IMR-90 (cell line): ENCODE measurements around the gene GPC5. TPM values are rescaled to one million over a fixed set of nuclear protein-coding genes. Genes with fewer than 3 reads are reported as not detected.

Experiments used
- ATAC-seq: fragments of 200-7000 bp; cut with Tn5 transposase; 2 replicates; pipeline ENCODE4 v1.9.1; 2020; ENCODE audit warnings: low read depth, mild to moderate bottlenecking, moderate library complexity
- BruUV-seq: library from RNA; stranded (reverse); fragments of 400-500 nt; replicated peaks from 2 replicates; lab custom pipeline; 2021; lab: Mats Ljungman, UMichigan
- CTCF ChIA-PET: fragments of 300-600 bp; formaldehyde crosslinking; extraction: SDS; loops from one replicate; lab custom pipeline; 2021; ENCODE audit warnings: antibody characterized with exemption; lab: Yijun Ruan, JAX
- POLR2A ChIA-PET: fragments of 300-600 bp; sonication (Branson Sonifier 250); formaldehyde crosslinking; loops from one replicate; lab custom pipeline; 2022; ENCODE audit warnings: antibody characterized with exemption; ENCODE audit not compliant: unreplicated experiment; lab: Charles Lee
- DNase-seq: peaks from one replicate; pipeline ENCODE4 v3.0.0; 2013
- H2AFZ ChIP-seq: replicated peaks from 2 replicates; pipeline ENCODE3; 2013; ENCODE audit warnings: low read length, mild to moderate bottlenecking; ENCODE audit not compliant: poor library complexity
- H2AK5ac ChIP-seq: 2 replicates; pipeline ENCODE4 v1.6.1; 2013; ENCODE audit warnings: low read depth, low read length, inconsistent platforms
- H2AK9ac ChIP-seq: replicated peaks from 2 replicates; pipeline ENCODE3; 2013; ENCODE audit warnings: mild to moderate bottlenecking, low read depth, low read length, moderate library complexity; ENCODE audit not compliant: poor library complexity
- H2BK120ac ChIP-seq: 2 replicates; pipeline ENCODE4 v1.6.1; 2013; ENCODE audit warnings: low read depth, low read length, inconsistent platforms
- H2BK15ac ChIP-seq: 3 replicates; pipeline ENCODE4 v1.6.1; 2013; ENCODE audit warnings: low read depth, low read length, inconsistent platforms
- H2BK20ac ChIP-seq: 2 replicates; pipeline ENCODE4 v1.6.1; 2013; ENCODE audit warnings: low read depth, mild to moderate bottlenecking, inconsistent platforms, low read length, moderate library complexity
- H2BK5ac ChIP-seq: 2 replicates; pipeline ENCODE4 v1.6.1; 2013; ENCODE audit warnings: mild to moderate bottlenecking, low read depth, low read length, inconsistent platforms; ENCODE audit not compliant: poor library complexity, severe bottlenecking
- H3K14ac ChIP-seq: replicated peaks from 2 replicates; pipeline ENCODE4 v1.6.1; 2013; ENCODE audit warnings: low read depth, low read length, inconsistent platforms
- H3K18ac ChIP-seq: 2 replicates; pipeline ENCODE4 v1.6.1; 2013; ENCODE audit warnings: low read depth, low read length, control low read depth
- H3K23ac ChIP-seq: 2 replicates; pipeline ENCODE4 v1.6.1; 2013; ENCODE audit warnings: low read depth, low read length, inconsistent platforms
- H3K27ac ChIP-seq: 2 replicates; pipeline ENCODE4 v1.5.1; 2013; ENCODE audit warnings: mild to moderate bottlenecking, control low read depth, low read length; ENCODE audit not compliant: insufficient read depth
- H3K27me3 ChIP-seq: 2 replicates; pipeline ENCODE4 v1.6.1; 2013; ENCODE audit warnings: low read length; ENCODE audit not compliant: control insufficient read depth, insufficient read depth
- H3K36me3 ChIP-seq: 2 replicates; pipeline ENCODE4 v1.6.1; 2013; ENCODE audit warnings: low read length, mixed read lengths; ENCODE audit not compliant: control insufficient read depth, insufficient read depth
- H3K4ac ChIP-seq: 2 replicates; pipeline ENCODE4 v1.6.1; 2013; ENCODE audit warnings: low read depth, low read length, inconsistent platforms
- H3K4me1 ChIP-seq: 2 replicates; pipeline ENCODE4 v1.6.1; 2013; ENCODE audit warnings: low read length, mixed read lengths; ENCODE audit not compliant: control insufficient read depth, insufficient read depth
- H3K4me2 ChIP-seq: 2 replicates; pipeline ENCODE4 v1.6.1; 2013; ENCODE audit warnings: low read depth, mild to moderate bottlenecking, control low read depth, low read length, moderate library complexity
- H3K4me3 ChIP-seq: 2 replicates; pipeline ENCODE4 v1.5.1; 2013; ENCODE audit warnings: low read depth, mild to moderate bottlenecking, control low read depth, low read length, moderate library complexity; ENCODE audit not compliant: insufficient read depth
- H3K56ac ChIP-seq: 2 replicates; pipeline ENCODE4 v1.6.1; 2013; ENCODE audit warnings: low read length, inconsistent platforms; ENCODE audit not compliant: insufficient read depth; ENCODE audit errors: extremely low read depth
- H3K79me1 ChIP-seq, 2 experiments: 2 replicates each; pipeline ENCODE4 v1.6.1; 2013; ENCODE audit warnings: low read length in 2 of 2, inconsistent platforms in 1 of 2, low read depth in 1 of 2
- H3K9ac ChIP-seq: 2 replicates; pipeline ENCODE4 v1.6.1; 2013; ENCODE audit warnings: low read depth, low read length, control low read depth
- H3K9me1 ChIP-seq: 2 replicates; pipeline ENCODE4 v1.6.1; 2013; ENCODE audit warnings: low read length, inconsistent platforms; ENCODE audit not compliant: insufficient read depth
- H3K9me3 ChIP-seq: 2 replicates; pipeline ENCODE4 v1.6.1; 2013; ENCODE audit warnings: low read length; ENCODE audit not compliant: control insufficient read depth, insufficient read depth
- H4K20me1 ChIP-seq: 2 replicates; pipeline ENCODE4 v1.6.1; 2013; ENCODE audit warnings: low read length, inconsistent platforms; ENCODE audit not compliant: insufficient read depth
- H4K5ac ChIP-seq: 2 replicates; pipeline ENCODE4 v1.6.1; 2013; ENCODE audit warnings: mild to moderate bottlenecking, low read depth, low read length, control low read depth
- H4K8ac ChIP-seq, 2 experiments: 2 replicates each; pipeline ENCODE4 v1.6.1; 2013; ENCODE audit warnings: low read depth in 2 of 2, low read length in 2 of 2, control low read depth in 1 of 2, inconsistent platforms in 1 of 2
- H4K91ac ChIP-seq: 2 replicates; pipeline ENCODE4 v1.6.1; 2013; ENCODE audit warnings: low read depth, low read length, inconsistent platforms; ENCODE audit not compliant: insufficient read depth
- BHLHE40 ChIP-seq: fragments of 150-350 bp; IDR thresholded peaks from 2 replicates; pipeline ENCODE4 v1.6.1; 2016; ENCODE audit warnings: mild to moderate bottlenecking, low read depth, low read length
- CEBPB ChIP-seq: IDR thresholded peaks from 2 replicates; pipeline ENCODE4 v1.6.1; 2012; ENCODE audit warnings: low read depth, low read length, improper control_type of control experiment
- CHD1 ChIP-seq: IDR thresholded peaks from 2 replicates; pipeline ENCODE4 v1.6.1; 2012; ENCODE audit warnings: low read depth, low read length, improper control_type of control experiment
- CTCF ChIP-seq: conservative IDR thresholded peaks from 2 replicates; pipeline ENCODE4 v1.5.1; 2012; ENCODE audit warnings: mild to moderate bottlenecking, low read depth, low read length, improper control_type of control experiment
- ELK1 ChIP-seq: fragments of 150-350 bp; IDR thresholded peaks from 2 replicates; pipeline ENCODE4 v1.6.1; 2016; ENCODE audit warnings: low read depth, mild to moderate bottlenecking, low read length, moderate library complexity, borderline replicate concordance
- MAZ ChIP-seq: IDR thresholded peaks from 2 replicates; pipeline ENCODE4 v1.6.1; 2012; ENCODE audit warnings: low read depth, mild to moderate bottlenecking, low read length, improper control_type of control experiment, moderate library complexity, borderline replicate concordance
- NFE2L2 ChIP-seq: fragments of 150-350 bp; IDR thresholded peaks from 2 replicates; pipeline ENCODE4 v1.6.1; 2016; ENCODE audit warnings: low read depth, mild to moderate bottlenecking, low read length
- RFX5 ChIP-seq: IDR thresholded peaks from 2 replicates; pipeline ENCODE4 v1.8.0; 2012; ENCODE audit warnings: low read depth, mild to moderate bottlenecking, low read length, moderate library complexity
- WGBS, 2 experiments: methylation state at CpG; one replicate each; pipeline versions ENCODE4 v1.1.5 to v1.1.7; 2013; ENCODE audit warnings: missing lambda C conversion rate in 2 of 2; ENCODE audit not compliant: insufficient read length in 1 of 2; ENCODE audit errors: extremely low coverage in 2 of 2; 5-methylcytosine and 5-hydroxymethylcytosine counted together
- dilution Hi-C: fragments of 300-500 bp; cut with HindIII; formaldehyde crosslinking; loops from one replicate; pipeline ENCODE4 v1.14.3; 2018; ENCODE audit warnings: low sequenced_read_pairs; ENCODE audit not compliant: unreplicated experiment
- in situ Hi-C: fragments of 300-500 bp; cut with MboI; formaldehyde crosslinking; loops from 3 replicates; pipeline ENCODE4 v1.14.3; 2019; ENCODE audit warnings: low sequenced_read_pairs, inconsistent platforms, mixed read lengths
- intact Hi-C: fragments of 100-400 bp; cut with micrococcal nuclease; formaldehyde crosslinking; loops from 2 replicates; pipeline ENCODE4 v1.10.0; 2022
- polyA plus RNA-seq, 3 experiments: library from polyadenylated mRNA; depleted of rRNA; stranded (reverse); fragments of >200 nt; gene quantifications; 2 replicates each; pipeline ENCODE4 v1.2.3, GENCODE V29; 2012; ENCODE audit warnings: low replicate concordance in 1 of 3
- total RNA-seq: library from RNA; depleted of rRNA; stranded (reverse); fragments of >200 nt; gene quantifications from 2 replicates; pipeline ENCODE4 v1.2.3, GENCODE V29; 2012

GPC5 gene
- total and polyA plus RNA-seq, 2 of the 4 experiments (the other 2 are of a cell fraction), result 0.94 to 1.8 TPM

GRCh38 chr13:92379371-92379770, 981.0 kb downstream of the GPC5 start:
- no peak overlapping the region for H2AK9ac ChIP-seq
- no peak overlapping the region for H3K14ac ChIP-seq
- H2AFZ ChIP-seq, result no peak overlapping the region
- peaks cover 4% of the 10 kb centered on the region; the same call in 1 of the 2 replicates for H3K9me3 ChIP-seq
- H2BK5ac ChIP-seq, result no peak overlapping the region
- CTCF ChIA-PET, result interaction anchor here (0.6 kb wide), 1 partner anchor 71 kb away, joined by 3 read pairs; no protein-coding TSS in a partner anchor
- H2BK15ac ChIP-seq, result no peak overlapping the region
- no peak for DNase-seq
- no peaks in the 10 kb centered on the region for H3K4me1 ChIP-seq
- POLR2A ChIA-PET, result no interaction called here
- BruUV-seq, result no TSS peak
- H3K27me3 ChIP-seq, result no peaks in the 10 kb centered on the region
- H2BK120ac ChIP-seq, result no peak overlapping the region
- no peak overlapping the region for H3K23ac ChIP-seq
- no peak overlapping the region for H3K9ac ChIP-seq
- dilution Hi-C loops (no loop called here), intact Hi-C loops (no loop called here), in situ Hi-C loops (no loop called here)
- no peak overlapping the region for H3K18ac ChIP-seq
- no peak overlapping the region for H2BK20ac ChIP-seq
- H3K36me3 ChIP-seq, result no peaks in the 10 kb centered on the region
- ATAC-seq, result no peak
- no peak overlapping the region for H3K27ac ChIP-seq
- no peaks in the 10 kb centered on the region for H3K9me1 ChIP-seq
- no peaks in the 10 kb centered on the region for H4K20me1 ChIP-seq
- H3K4me2 ChIP-seq, result no peak overlapping the region
- no peak overlapping the region for H2AK5ac ChIP-seq
- no peak for TF ChIP-seq ELK1
- no peak for TF ChIP-seq BHLHE40
- TF ChIP-seq NFE2L2, result no peak
- no peak for TF ChIP-seq RFX5
- TF ChIP-seq CTCF, result no peak
- TF ChIP-seq CEBPB, result no peak
- no peak for TF ChIP-seq CHD1
- no peak for TF ChIP-seq MAZ
- no peak overlapping the region for H3K4ac ChIP-seq
- H4K91ac ChIP-seq, result no peak overlapping the region
- H3K56ac ChIP-seq, result no peak overlapping the region
- WGBS, 2 experiments, result 70% methylated on average over 3 of the region's 3 CpGs; no CpG with 5 or more reads in 1 of the 2 experiments
- H4K5ac ChIP-seq, result no peak overlapping the region
- no peak overlapping the region for H4K8ac ChIP-seq
- H3K4me3 ChIP-seq, result no peak overlapping the region
- H3K79me1 ChIP-seq, result no peaks in the 10 kb centered on the region
